Measurements from ENCODE around the gene ZNF768. TPM values are rescaled to one million over a fixed set of nuclear protein-coding genes. Genes with fewer than 3 reads are reported as not detected.

Gene ZNF768
- total RNA-seq, 1 experiment from 2014 or later: 49.9 TPM

Other genes with a start within 250 kb of the ZNF768 start
- 34.8 and 64.7 TPM in 2 replicates for gene CD2BP2, start 171.3 kb downstream of the ZNF768 start, total RNA-seq (2014; rRNA removed; shearing (Covaris generic))
- 25.6 and 45.1 TPM in 2 replicates for gene TBC1D10B, start 156.1 kb downstream of the ZNF768 start, total RNA-seq (2014; rRNA removed; shearing (Covaris generic))
- not detected in 2 replicates for gene MYL11, start 151.8 kb downstream of the ZNF768 start, total RNA-seq (2014; rRNA removed; shearing (Covaris generic))
- 0.17 TPM in 1 of 2 replicates, not detected in the other for gene SEPTIN1, start 144.0 kb downstream of the ZNF768 start, total RNA-seq (2014; rRNA removed; shearing (Covaris generic))
- gene ZNF48, start 131.1 kb downstream of the ZNF768 start, total RNA-seq (2014; rRNA removed; shearing (Covaris generic)): 5.9 and 10.6 TPM in 2 replicates
- gene ZNF771, start 119.0 kb downstream of the ZNF768 start, total RNA-seq (2014; rRNA removed; shearing (Covaris generic)): 7.1 and 21.8 TPM in 2 replicates
- gene DCTPP1, start 96.5 kb downstream of the ZNF768 start, total RNA-seq (2014; rRNA removed; shearing (Covaris generic)): 32.2 and 42.9 TPM in 2 replicates
- gene SEPHS2, start 80.7 kb downstream of the ZNF768 start, total RNA-seq (2014; rRNA removed; shearing (Covaris generic)): 5.9 and 11.3 TPM in 2 replicates
- gene ITGAL, start 53.8 kb downstream of the ZNF768 start, total RNA-seq (2014; rRNA removed; shearing (Covaris generic)): not detected in 2 replicates
- 3.1 and 7.5 TPM in 2 replicates for gene ZNF747, start 8.3 kb upstream of the ZNF768 start, total RNA-seq (2014; rRNA removed; shearing (Covaris generic))
- gene ZNF764, start 31.8 kb upstream of the ZNF768 start, total RNA-seq (2014; rRNA removed; shearing (Covaris generic)): 3.8 and 9.4 TPM in 2 replicates
- 7.6 and 10.5 TPM in 2 replicates for gene ZNF688, start 45.1 kb upstream of the ZNF768 start, total RNA-seq (2014; rRNA removed; shearing (Covaris generic))
- 4.0 and 6.3 TPM in 2 replicates for gene ZNF785, start 59.1 kb upstream of the ZNF768 start, total RNA-seq (2014; rRNA removed; shearing (Covaris generic))
- gene ZNF689, start 83.8 kb upstream of the ZNF768 start, total RNA-seq (2014; rRNA removed; shearing (Covaris generic)): 9.9 and 12.7 TPM in 2 replicates
- gene PRR14, start 124.4 kb upstream of the ZNF768 start, total RNA-seq (2014; rRNA removed; shearing (Covaris generic)): 6.1 and 14.1 TPM in 2 replicates
- 7.5 and 14.2 TPM in 2 replicates for gene FBRS, start 131.9 kb upstream of the ZNF768 start, total RNA-seq (2014; rRNA removed; shearing (Covaris generic))
- gene SRCAP, start 172.6 kb upstream of the ZNF768 start, total RNA-seq (2014; rRNA removed; shearing (Covaris generic)): 6.9 and 11.7 TPM in 2 replicates
- 39.6 and 57.4 TPM in 2 replicates for gene PHKG2, start 221.9 kb upstream of the ZNF768 start, total RNA-seq (2014; rRNA removed; shearing (Covaris generic))
- gene CFAP119, start 235.5 kb upstream of the ZNF768 start, total RNA-seq (2014; rRNA removed; shearing (Covaris generic)): 4.8 and 5.2 TPM in 2 replicates
- 72.4 and 104 TPM in 2 replicates for gene RNF40, start 235.8 kb upstream of the ZNF768 start, total RNA-seq (2014; rRNA removed; shearing (Covaris generic))

All from M059J (cell line).